ENCODE measurements around the gene ERG28.

GRCh38 chr14:75615200-75615599 lies 45.5 kb downstream of the ERG28 start:
- TF ChIP-seq ZNF75D (CRISPR knock-in tag; IDR thresholded peaks at IDR 0.05; ENCODE audit: borderline replicate concordance) (no peak), EZH2 (conservative IDR thresholded peaks at IDR 0.05; ENCODE audit: low read depth, low read length) (no peak), ZNF616 (CRISPR knock-in tag; IDR thresholded peaks at IDR 0.05; ENCODE audit: low read depth) (no peak), ARHGAP35 (CRISPR knock-in tag; IDR thresholded peaks at IDR 0.05; ENCODE audit: borderline replicate concordance) (no peak), SNAPC2 (CRISPR knock-in tag; IDR thresholded peaks at IDR 0.05) (no peak), PHF8 (CRISPR knock-in tag; IDR thresholded peaks at IDR 0.05) (no peak), BORCS8-MEF2B (CRISPR knock-in tag; IDR thresholded peaks at IDR 0.05) (no peak), EP300 (IDR thresholded peaks at IDR 0.05; ENCODE audit: low read depth in 2 of 2, low read length in 2 of 2) (no peak), EP300 (CRISPR knock-in tag; IDR thresholded peaks at IDR 0.05; ENCODE audit: borderline replicate concordance) (no peak)

Data from HepG2 (cell line).